GM19043 (cell line): ENCODE data around the gene WWOX.

Experiments
- ATAC-seq: cut with Tn5 transposase; IDR thresholded peaks from one replicate; pipeline ENCODE4 v1.9.1; 2021; ENCODE audit warnings: low read depth; ENCODE audit not compliant: unreplicated experiment

The WWOX gene

GRCh38 chr16:78656887-78657286 lies 557.4 kb downstream of the WWOX start:
- no peak for ATAC-seq

DNA sequence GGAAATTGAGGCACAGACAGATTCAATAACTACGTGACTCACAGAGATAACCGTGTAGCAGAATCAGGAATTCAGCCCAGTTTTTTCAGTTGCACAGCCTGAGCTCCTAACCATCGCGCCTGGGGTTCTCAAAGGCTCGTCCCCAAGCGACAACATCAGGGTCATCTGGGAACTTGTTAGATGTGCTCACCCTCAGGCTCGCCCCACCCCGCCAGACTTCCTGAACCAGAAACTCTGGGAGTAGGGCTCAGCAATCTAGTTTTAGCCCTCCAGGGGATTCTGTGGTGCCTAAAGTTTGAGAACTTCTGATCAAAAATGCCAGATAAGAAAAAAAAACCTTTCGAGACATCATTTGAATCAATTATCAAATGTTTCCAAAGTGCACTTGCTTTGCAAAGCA lies 559.8 kb downstream of the WWOX start:
- ATAC-seq, result no peak

DNA sequence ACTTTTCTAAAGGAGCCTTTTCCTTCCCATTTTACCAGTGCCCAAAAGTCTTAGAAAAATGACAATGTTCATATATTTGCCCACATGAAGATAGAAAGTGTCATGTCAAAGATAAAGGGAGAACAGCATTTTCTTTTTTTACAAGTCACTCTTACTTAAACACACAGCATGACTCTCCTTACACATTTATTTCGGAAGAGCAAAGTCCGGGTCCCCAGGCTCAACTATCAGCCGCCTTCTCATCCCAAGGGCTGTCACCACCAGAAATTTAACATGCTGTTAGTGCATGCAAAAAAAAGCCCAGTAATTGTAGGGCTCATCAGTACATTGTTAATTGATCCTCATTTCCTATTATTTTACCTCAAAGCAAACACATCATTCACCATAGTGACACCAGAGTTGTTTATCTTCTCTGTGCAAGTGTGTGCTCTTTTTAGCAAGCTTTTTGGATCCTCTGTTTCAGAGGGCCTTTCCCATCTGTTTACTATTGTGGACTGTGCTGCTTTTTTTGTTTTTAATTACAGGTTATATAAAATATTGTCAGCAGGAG lies 560.3 kb downstream of the WWOX start:
- ATAC-seq, result no peak

GRCh38 chr16:78660795-78661194 lies 561.3 kb downstream of the WWOX start:
- ATAC-seq, result no peak

DNA sequence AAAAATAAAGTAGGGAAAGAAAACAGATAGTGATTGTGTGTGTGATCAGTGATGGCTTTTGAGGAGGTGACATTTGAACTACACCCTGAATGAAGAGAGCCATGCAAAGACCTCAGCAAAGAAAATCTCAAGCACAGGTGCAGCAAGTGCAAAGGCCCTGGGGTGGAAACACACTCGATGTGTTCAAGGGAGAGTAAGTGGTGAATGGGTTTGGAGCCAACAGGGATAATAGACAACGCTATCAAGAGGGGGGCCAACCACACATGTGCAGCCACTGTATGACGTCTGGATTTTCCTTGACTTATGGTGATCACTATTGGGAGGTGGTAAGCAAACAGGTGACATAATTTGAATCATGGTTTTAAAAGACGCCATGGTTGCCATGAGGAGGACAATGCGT lies 564.2 kb downstream of the WWOX start:
- ATAC-seq, result no peak

DNA sequence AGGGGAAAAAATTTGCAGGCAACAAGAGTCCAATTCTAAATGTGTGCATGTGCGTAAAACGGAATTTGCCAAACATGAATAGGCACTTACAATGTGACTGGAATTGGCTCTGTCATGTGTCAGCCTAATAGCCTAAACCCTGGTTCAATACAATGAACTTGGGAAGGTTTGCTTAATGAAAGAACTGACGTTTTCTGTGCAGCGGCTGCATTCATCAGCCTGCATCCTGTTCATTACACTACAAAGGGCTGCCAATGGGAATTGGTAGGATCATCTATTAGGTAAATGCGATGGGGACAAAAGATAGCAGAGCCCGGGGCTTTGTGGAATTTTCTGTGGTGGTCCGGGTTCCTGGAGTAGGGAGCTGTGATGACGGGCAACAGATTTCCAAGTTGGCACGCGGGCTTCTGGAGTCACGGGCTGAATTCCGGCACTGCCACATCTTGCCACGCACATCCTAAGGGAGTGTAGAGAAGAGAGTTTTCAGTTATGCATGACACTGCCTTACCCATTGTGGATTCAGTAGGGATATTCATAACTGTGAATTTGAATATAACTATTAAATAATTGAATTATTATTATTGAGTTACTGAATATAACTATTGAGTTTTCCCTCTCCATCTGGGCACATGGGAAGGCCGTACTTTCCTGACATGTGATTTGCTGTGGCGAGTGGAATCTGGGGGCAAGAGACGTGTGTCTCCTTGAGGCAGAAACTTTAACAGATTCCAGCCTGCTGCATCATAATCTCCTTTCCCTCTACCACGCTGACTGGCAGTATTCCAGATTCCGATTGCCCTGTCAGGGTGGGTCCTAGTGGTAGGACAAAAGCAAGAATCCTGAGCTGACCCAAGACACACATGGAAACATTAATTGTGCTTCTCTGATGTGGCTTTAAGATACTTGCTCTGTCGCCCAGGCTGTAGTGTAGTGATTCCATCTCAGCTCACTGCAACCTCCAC lies 565.6 kb downstream of the WWOX start:
- ATAC-seq, result no peak

GRCh38 chr16:78666318-78666717 lies 566.9 kb downstream of the WWOX start:
- no peak for ATAC-seq

GRCh38 chr16:78667675-78668074 lies 568.2 kb downstream of the WWOX start:
- no peak for ATAC-seq

- ATAC-seq, result no peak
Observed at GRCh38 chr16:78668393-78668792, 568.9 kb downstream of the WWOX start.

- ATAC-seq, result no peak
Observed at GRCh38 chr16:78669994-78670393, 570.5 kb downstream of the WWOX start.

DNA sequence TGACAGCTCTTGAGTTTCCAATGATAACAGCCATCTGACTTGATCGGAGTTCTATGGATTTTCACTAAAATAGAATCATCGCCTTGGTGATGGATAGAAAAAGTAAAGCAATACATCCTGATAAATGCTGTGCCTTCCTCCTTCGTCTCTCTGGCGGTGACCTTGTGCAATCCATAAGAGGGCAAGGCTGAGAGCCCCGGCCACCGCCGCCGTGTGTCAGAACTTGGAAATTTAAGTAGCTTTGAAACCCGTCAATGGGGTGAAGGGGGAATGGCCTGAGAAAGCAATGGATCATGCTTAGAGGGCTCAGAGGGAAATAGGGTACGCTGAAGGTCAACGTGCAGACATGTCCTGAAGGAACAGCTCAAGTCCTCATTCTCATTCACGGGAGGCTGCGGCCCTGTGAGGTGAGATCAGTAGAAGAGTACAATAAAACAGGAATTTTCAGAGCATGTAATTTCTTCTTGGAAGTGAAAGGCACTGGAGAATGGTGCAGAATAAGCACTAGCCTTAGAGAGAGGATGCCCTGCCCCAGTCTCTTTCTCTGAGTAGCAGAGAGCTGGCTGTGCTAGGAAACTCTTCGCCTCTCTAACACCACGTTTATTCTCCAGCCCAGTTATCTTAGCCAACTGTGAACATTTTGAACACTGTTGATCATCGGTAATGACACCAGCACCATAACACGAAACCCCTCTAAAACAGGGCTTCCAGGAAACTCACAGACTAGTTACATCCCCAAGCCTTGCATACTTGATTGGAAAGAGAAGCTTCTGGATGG lies 573.5 kb downstream of the WWOX start:
- no peak for ATAC-seq

DNA sequence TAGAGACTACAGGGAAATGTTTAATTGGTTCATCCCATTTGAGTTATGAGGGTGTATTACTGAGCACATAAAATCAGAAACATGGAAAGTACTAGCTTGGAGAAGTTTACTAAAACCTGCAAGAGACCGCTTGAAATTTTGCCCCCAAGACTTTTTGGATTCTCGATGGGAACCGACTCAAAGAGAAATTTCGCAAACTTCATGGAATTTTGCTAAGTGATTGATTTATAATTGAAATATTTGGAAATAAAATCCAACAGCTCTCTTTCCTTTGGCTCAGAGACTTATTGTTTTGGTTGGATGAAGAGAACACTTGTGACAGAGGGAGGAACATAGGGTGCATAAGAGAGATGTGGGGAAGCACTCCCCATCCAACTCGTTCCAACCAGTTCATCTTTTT lies 574.4 kb downstream of the WWOX start:
- ATAC-seq, result no peak

DNA sequence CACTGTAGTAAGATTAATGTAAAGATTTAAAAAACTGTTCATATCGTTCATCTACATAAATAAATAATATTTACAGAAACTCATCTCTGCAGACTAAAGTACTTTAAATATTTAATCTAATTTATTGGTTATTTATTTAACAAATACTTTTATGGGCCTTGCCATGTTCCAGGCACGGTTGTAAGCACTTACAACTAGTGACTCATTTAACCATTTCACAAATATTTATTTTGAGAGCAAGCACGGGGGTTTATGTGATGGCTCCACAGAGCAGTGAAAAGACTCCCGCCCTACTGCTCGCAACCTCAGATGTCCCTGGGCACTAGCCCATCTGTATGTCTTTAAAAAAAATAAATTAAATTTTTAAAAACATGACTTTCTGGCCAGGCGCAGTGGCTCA lies 575.9 kb downstream of the WWOX start:
- ATAC-seq, result no peak

DNA sequence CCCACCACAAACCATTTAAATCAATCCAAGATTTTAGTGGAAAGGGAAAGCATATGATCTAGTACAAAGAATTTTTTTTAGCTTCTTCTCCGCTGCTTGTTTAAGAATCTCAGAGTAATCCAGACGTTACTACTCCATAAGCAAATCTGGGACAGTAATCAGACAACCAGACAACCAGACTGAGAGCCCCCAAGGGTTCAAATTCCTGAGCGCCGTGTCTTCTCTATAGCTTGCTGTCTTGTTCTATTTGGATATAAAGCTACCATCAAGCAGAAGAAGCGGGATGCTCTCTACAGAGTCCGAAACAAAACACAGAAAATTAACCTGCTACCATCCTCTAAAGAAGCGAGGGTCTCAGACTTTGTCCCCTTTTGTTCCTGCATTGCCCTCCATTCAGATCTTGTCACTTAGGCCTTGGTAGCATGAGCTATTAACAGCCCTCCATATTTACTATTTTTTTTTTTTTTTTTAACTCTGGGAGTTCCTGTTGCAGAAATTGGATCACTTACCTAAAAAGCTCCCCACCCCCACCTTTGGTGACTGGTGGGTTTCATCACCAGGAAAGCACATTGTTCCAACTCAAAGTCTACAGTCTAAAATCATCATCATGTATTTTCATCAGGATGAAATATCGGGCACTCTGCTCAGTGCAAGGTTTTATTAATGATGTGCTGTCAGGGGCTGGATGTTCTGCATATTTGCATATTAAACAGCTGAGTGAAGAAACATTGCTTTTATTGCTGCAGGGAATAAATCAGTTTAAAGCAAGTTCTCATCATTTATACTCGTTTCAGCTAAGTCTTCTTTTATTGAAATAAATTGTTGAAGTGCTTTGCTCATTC lies 576.7 kb downstream of the WWOX start:
- ATAC-seq, result no peak

DNA sequence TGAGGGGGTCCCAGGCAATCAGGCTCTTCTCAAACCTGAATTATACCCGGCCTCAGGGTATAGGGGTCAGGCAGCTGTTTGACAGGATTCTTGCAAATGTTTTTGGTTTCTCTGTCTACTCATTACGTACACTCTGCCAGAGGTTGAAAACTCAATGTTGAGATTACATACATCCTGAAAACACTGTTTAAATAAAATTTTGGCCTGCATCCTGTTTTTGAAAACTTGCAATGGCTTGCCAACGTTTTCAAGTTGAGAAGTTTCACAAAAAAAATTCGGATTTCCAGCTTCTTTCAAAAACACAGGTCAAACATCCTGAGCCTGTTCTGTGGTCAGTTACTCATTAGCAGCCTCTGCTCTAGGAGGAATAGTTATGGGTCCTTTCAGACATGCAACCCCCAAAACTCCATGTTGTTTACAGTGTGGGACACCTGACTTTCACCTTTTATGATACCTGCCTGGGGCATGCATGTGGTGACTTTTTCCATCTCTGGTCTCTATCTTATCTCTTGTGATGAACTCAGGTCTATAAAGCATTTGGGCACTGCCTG lies 577.8 kb downstream of the WWOX start:
- no peak for ATAC-seq

GRCh38 chr16:78679546-78679945 lies 580.1 kb downstream of the WWOX start:
- no peak for ATAC-seq

- ATAC-seq, result no peak
Observed at GRCh38 chr16:78681743-78682142, 582.3 kb downstream of the WWOX start.

DNA sequence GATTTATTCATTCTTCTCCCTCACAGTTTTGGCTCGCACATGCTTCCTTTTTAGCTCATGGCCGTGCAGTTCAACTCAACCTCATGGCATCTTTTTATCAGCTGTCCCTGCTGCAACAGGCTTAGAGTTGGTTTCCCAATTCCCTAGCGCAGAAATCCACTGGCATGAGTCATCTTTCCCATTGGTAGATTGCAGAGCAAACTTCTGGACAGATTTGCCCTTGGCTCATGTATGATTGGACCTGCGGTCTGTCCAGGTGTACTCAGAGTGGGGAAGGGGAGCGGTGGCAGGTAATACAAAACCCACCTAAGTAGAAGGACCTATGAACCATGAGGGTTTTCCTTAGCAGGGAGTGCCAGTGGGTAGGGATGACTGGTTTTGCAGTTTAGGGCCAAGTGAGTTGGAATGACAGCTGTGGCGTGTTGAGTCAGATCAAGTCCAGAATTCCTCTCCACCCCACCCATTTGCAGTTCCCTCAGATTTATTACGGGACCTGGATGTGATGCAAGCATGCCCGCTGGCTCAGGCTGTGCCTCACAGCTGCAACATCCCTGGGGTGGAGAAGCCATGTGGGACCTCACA lies 584.7 kb downstream of the WWOX start:
- no peak for ATAC-seq

GRCh38 chr16:78684655-78685375 lies 585.4 kb downstream of the WWOX start:
- no peak for ATAC-seq
